Epithelial cell of prostate (primary cell): ENCODE measurements around the gene KRT25.

Experiments
- DNase-seq: peaks from one replicate; pipeline ENCODE4 v3.0.0-alpha.2; 2011; ENCODE audit warnings: low read depth, low spot score
- H3K27ac ChIP-seq: fragments of 450-650 bp; 2 replicates; pipeline ENCODE4 v1.5.1; 2017; ENCODE audit warnings: mild to moderate bottlenecking

Gene KRT25

DNA sequence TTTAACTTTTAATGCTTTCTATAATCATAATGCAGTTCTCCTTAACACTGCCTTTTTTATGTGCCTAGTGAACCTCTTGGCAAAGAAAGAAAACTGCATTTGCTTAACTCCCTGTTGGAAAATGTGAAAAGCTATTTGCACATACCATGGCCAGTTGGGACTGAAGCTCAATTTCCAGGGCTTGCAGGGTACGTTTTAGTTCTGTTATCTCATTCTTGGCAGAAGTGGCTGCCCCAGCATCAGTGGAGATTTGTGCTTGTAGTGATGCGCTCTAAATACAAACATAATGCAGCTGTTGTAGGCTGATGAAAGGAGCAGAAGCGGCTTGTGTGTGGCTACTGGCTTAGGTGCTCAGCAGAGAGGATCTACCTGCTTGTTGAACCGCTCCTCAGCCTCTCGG, 55.3 kb downstream of the KRT25 start:
- H3K27ac ChIP-seq = no peak overlapping the region
- no peak for DNase-seq

DNA sequence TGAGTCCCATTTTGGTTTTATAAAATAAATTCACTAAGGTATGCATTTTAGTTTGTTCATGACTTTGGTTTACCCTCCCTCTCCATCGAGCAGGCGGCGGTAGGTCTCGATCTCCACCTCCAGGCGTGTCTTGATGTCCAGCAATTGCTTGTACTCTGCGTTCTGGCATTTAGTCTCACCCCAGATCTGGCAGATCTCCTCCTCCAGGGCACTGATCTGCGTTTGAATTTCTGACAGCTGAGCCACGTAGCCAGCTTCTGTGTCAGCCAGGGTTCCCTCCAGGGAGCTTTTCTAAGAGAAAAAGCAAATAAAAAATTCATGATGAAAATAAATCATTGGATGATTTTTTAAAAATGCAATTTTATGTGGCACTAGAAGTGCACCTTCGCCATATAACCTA, 55.8 kb downstream of the KRT25 start:
- H3K27ac ChIP-seq = no peak overlapping the region
- no peak for DNase-seq
